Smooth muscle cell (in vitro differentiated cells): Measurements from ENCODE around the gene C20orf96. TPM values are rescaled to one million over a fixed set of nuclear protein-coding genes. Genes with fewer than 3 reads are reported as not detected.

Experiments used
- DNase-seq: peaks from one replicate; lab custom pipeline; 2025; ENCODE audit not compliant: unreplicated experiment; lab: John Stamatoyannopoulos, UW
- H2AFZ ChIP-seq: fragments of 200-600 bp; sonication (generic); 2 replicates; pipeline ENCODE4 v1.6.0; 2016; ENCODE audit warnings: antibody characterized with exemption, low read depth, mild to moderate bottlenecking
- H3F3A ChIP-seq: fragments of 200-600 bp; sonication (generic); 2 replicates; pipeline ENCODE4 v1.6.0; 2017; ENCODE audit warnings: antibody characterized with exemption, low read depth
- H3K27ac ChIP-seq: fragments of 200-600 bp; sonication (generic); 2 replicates; pipeline ENCODE4 v1.5.1; 2016; ENCODE audit warnings: low read depth, mild to moderate bottlenecking
- H3K27me3 ChIP-seq: fragments of 200-600 bp; sonication (generic); 2 replicates; pipeline ENCODE4 v1.6.1; 2016; ENCODE audit warnings: low read depth, mild to moderate bottlenecking
- H3K36me3 ChIP-seq: fragments of 200-600 bp; sonication (generic); 2 replicates; pipeline ENCODE4 v1.5.1; 2016; ENCODE audit warnings: low read depth
- H3K4me1 ChIP-seq: fragments of 200-600 bp; sonication (generic); 2 replicates; pipeline ENCODE4 v1.5.1; 2016; ENCODE audit warnings: low read depth
- H3K4me2 ChIP-seq: fragments of 200-600 bp; sonication (generic); 2 replicates; pipeline ENCODE4 v1.6.0; 2016; ENCODE audit warnings: mild to moderate bottlenecking
- H3K4me3 ChIP-seq: fragments of 200-600 bp; sonication (generic); 2 replicates; pipeline ENCODE4 v1.5.1; 2016; ENCODE audit warnings: mild to moderate bottlenecking
- H3K79me2 ChIP-seq: fragments of 200-600 bp; sonication (generic); 2 replicates; pipeline ENCODE4 v1.6.0; 2016; ENCODE audit warnings: low read depth, mild to moderate bottlenecking
- H3K9ac ChIP-seq: fragments of 200-600 bp; sonication (generic); 2 replicates; pipeline ENCODE4 v1.6.0; 2016; ENCODE audit warnings: low read depth
- H3K9me3 ChIP-seq: fragments of 200-600 bp; sonication (generic); replicated peaks from 2 replicates; pipeline ENCODE4 v1.5.1; 2016; ENCODE audit warnings: low read depth
- H4K20me1 ChIP-seq: fragments of 200-600 bp; sonication (generic); 2 replicates; pipeline ENCODE4 v1.6.0; 2016; ENCODE audit warnings: low read depth
- WGBS: methylation state at CpG from one replicate; pipeline ENCODE4 v1.1.7; 2016; ENCODE audit warnings: low lambda C conversion rate; 5-methylcytosine and 5-hydroxymethylcytosine counted together
- polyA plus RNA-seq: library from polyadenylated mRNA; unstranded; fragments of >200 nt; fragmentation: Nextera tagmentation; extraction: Ambion mirVana; gene quantifications from 2 replicates; pipeline ENCODE4 v1.2.1, GENCODE V29; 2016
- total RNA-seq: library from RNA; depleted of rRNA; stranded (reverse); fragments of >200 nt; gene quantifications from 2 replicates; pipeline ENCODE4 v1.2.3, GENCODE V29; 2014
- TF ChIP-seq, protein P1 (sequence below): fragments of 200-600 bp; sonication (generic); IDR thresholded peaks from 2 replicates; pipeline ENCODE4 v1.5.1; 2017; ENCODE audit warnings: borderline replicate concordance, mild to moderate bottlenecking, antibody characterized with exemption; ENCODE audit not compliant: insufficient read depth, poor library complexity, severe bottlenecking

Gene C20orf96
- total and polyA plus RNA-seq, 2 experiments from 2014 or later: 2.8 to 11.2 TPM

DNA sequence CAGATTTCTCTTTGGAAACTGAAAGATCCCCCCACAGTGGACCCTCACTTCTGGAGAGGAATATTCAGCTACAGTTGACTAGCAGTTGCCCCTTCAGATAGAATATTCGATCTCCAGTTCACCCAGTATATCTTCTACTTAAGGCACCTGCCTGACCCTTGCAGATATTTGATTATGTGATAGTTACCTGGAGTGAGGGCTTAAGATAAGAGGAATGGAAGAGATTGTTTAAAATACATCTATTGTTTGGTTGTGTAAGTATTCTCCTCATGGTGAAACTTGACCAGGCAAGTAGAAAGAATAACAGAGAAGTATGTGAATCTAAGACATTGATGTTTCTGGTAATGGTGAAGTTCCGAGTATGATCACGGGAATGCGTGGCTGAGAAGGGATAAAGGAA, 5.3 kb upstream of the C20orf96 start:
- 82% methylated on average over 4 of the region's 4 CpGs for WGBS
- no peak overlapping the region for H3K27ac ChIP-seq

DNA sequence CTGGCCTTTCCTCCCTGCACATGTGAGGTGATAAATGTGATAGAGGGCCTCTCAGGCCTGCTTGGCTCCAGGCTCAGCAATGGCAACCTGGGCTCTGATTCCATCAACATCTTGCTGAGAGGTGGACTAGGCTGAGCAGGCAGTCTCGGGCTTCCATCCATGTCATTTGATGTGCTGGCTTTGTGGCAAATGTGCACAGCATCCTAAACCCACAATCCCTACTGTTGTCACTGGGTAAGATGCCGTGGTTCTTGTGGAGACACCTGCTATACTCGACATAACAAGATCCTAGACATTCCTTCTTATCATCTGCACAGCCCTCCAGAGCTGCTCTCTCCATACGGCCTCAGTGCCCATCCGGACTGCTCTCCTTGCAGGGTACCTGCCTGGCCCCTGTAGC, 4.1 kb upstream of the C20orf96 start:
- Histone ChIP-seq H3K4me3 (no peak overlapping the region), H3K36me3 (no peaks in the 10 kb centered on the region), H2AFZ (no peak overlapping the region), H3K27me3 (no peaks in the 10 kb centered on the region), H3K9ac (no peak overlapping the region), H3K27ac (no peak overlapping the region), H3K4me1 (peaks cover 13% of the 10 kb centered on the region), H3K4me2 (no peak overlapping the region), H3K79me2 (peaks cover 30% of the 10 kb centered on the region), H3F3A (peaks cover 7% of the 10 kb centered on the region), H4K20me1 (peaks cover 16% of the 10 kb centered on the region), H3K9me3 (no peaks in the 10 kb centered on the region)
- TF ChIP-seq, protein P1, sequence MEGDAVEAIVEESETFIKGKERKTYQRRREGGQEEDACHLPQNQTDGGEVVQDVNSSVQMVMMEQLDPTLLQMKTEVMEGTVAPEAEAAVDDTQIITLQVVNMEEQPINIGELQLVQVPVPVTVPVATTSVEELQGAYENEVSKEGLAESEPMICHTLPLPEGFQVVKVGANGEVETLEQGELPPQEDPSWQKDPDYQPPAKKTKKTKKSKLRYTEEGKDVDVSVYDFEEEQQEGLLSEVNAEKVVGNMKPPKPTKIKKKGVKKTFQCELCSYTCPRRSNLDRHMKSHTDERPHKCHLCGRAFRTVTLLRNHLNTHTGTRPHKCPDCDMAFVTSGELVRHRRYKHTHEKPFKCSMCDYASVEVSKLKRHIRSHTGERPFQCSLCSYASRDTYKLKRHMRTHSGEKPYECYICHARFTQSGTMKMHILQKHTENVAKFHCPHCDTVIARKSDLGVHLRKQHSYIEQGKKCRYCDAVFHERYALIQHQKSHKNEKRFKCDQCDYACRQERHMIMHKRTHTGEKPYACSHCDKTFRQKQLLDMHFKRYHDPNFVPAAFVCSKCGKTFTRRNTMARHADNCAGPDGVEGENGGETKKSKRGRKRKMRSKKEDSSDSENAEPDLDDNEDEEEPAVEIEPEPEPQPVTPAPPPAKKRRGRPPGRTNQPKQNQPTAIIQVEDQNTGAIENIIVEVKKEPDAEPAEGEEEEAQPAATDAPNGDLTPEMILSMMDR: no peak
- no peak for DNase-seq
- WGBS: 92% methylated on average over 5 of the region's 5 CpGs

More for the DNA sequence above, 5.3 kb upstream of the C20orf96 start:
- H3K4me2 ChIP-seq: no peak overlapping the region
- DNase-seq: no peak
- no peak overlapping the region for H3K9ac ChIP-seq
- peaks cover 23% of the 10 kb centered on the region for H3K4me1 ChIP-seq
- no peak overlapping the region for H2AFZ ChIP-seq
- H3K27me3 ChIP-seq: no peaks in the 10 kb centered on the region
- peaks cover 28% of the 10 kb centered on the region for H4K20me1 ChIP-seq
- TF ChIP-seq, protein P1: no peak
- H3K4me3 ChIP-seq: no peak overlapping the region
- H3F3A ChIP-seq: peaks cover 11% of the 10 kb centered on the region
- H3K36me3 ChIP-seq: no peaks in the 10 kb centered on the region
- H3K79me2 ChIP-seq: peaks cover 38% of the 10 kb centered on the region
- no peaks in the 10 kb centered on the region for H3K9me3 ChIP-seq

GRCh38 chr20:289693-290083, 862 bp downstream of the C20orf96 start:
- Histone ChIP-seq H3K9me3 (no peaks in the 10 kb centered on the region), H3F3A (no peaks in the 10 kb centered on the region), H3K4me1 (peaks cover 3% of the 10 kb centered on the region), H2AFZ (peak overlapping the region; percentile 90), H3K27me3 (no peaks in the 10 kb centered on the region), H3K36me3 (no peaks in the 10 kb centered on the region), H3K27ac (peak overlapping the region; percentile 93), H3K9ac (peak overlapping the region; percentile 78), H3K4me3 (peak overlapping the region; percentile 72), H3K79me2 (peaks cover 7% of the 10 kb centered on the region), H4K20me1 (no peaks in the 10 kb centered on the region), H3K4me2 (peak overlapping the region; percentile 97)
- TF ChIP-seq, protein P1: no peak
- 57% methylated on average over 2 of the region's 2 CpGs for WGBS
- DNase-seq: no peak

DNA sequence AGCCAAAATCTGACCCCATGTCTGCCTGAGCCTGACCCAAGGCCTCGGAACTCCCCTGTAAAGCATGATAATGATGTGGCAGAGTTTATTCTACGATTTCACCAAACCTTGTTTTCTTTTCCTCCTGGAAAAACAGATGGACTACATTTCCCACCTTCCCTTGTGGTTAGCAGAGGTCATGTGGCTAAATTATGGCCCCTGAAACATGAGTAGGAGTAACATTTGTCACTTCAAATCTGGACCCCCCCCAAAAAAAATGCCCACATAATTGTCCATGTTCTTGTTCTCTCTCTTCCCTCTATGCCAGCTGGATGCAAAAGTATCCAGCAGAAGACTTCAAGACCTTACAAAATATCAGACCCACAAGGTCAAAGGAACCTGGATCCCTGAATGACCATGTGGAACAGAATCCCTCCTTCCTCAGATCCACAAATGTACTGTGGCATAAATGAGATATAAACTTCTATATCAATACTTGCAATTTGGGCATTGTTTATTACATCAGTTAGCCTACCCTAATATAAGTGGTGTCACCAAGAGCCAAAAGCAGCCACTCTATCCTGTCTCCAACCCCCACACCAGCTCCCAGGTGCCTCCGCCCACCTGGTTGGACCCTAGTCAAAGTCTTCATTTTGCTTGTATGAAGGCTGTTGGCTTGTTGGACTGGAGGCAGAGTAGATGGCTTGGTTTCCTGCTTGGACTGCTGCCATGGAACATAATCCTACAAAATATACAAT, 1.4 kb downstream of the C20orf96 start:
- peak overlapping the region; percentile 97 for H3K4me2 ChIP-seq
- no peaks in the 10 kb centered on the region for H3K36me3 ChIP-seq
- H3K27me3 ChIP-seq: no peaks in the 10 kb centered on the region
- peak overlapping the region; percentile 72 for H3K4me3 ChIP-seq
- H3K27ac ChIP-seq: no peak overlapping the region
- no peak overlapping the region for H2AFZ ChIP-seq
- H3K79me2 ChIP-seq: peaks cover 7% of the 10 kb centered on the region
- no peaks in the 10 kb centered on the region for H4K20me1 ChIP-seq
- WGBS: 61% methylated on average over 3 of the region's 3 CpGs
- TF ChIP-seq, protein P1: no peak
- H3K4me1 ChIP-seq: peaks cover 3% of the 10 kb centered on the region
- no peaks in the 10 kb centered on the region for H3F3A ChIP-seq
- no peak for DNase-seq
- no peaks in the 10 kb centered on the region for H3K9me3 ChIP-seq
- H3K9ac ChIP-seq: no peak overlapping the region
